Lower leg skin (tissue), 3 donors: ENCODE data around the gene FILIP1L.

Source experiments
- POLR2A ChIP-seq, 2 donors: fragments of 450-650 bp; IDR thresholded peaks; one replicate each; pipeline ENCODE4 v1.6.1; 2016 to 2017; ENCODE audit warnings: antibody characterized with exemption in 2 of 2, mild to moderate bottlenecking in 1 of 2, moderate library complexity in 1 of 2
- TF ChIP-seq, protein P1 (sequence below), 3 donors: fragments of 450-650 bp; IDR thresholded peaks; one replicate each; pipeline ENCODE4 v1.5.1; 2016; ENCODE audit warnings: antibody characterized with exemption in 3 of 3, mild to moderate bottlenecking in 3 of 3, moderate library complexity in 2 of 3

GRCh38 chr3:99865321-99865720 lies 249.0 kb downstream of the FILIP1L start:
- TF ChIP-seq, protein P1, sequence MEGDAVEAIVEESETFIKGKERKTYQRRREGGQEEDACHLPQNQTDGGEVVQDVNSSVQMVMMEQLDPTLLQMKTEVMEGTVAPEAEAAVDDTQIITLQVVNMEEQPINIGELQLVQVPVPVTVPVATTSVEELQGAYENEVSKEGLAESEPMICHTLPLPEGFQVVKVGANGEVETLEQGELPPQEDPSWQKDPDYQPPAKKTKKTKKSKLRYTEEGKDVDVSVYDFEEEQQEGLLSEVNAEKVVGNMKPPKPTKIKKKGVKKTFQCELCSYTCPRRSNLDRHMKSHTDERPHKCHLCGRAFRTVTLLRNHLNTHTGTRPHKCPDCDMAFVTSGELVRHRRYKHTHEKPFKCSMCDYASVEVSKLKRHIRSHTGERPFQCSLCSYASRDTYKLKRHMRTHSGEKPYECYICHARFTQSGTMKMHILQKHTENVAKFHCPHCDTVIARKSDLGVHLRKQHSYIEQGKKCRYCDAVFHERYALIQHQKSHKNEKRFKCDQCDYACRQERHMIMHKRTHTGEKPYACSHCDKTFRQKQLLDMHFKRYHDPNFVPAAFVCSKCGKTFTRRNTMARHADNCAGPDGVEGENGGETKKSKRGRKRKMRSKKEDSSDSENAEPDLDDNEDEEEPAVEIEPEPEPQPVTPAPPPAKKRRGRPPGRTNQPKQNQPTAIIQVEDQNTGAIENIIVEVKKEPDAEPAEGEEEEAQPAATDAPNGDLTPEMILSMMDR (IDR thresholded peaks at IDR 0.05), result no peak
- TF ChIP-seq POLR2A (IDR thresholded peaks at IDR 0.05), result no peak
